Measurements from ENCODE around the gene CAP2.
A peak's percentile ranks its signal among the peaks of the same experiment; 100 is the strongest.
"Not testable (repeated sequence)": the region's sequence is repeated elsewhere in the genome, so short reads cannot be mapped to it uniquely, and the experiment has no call there.

CAP2 gene

GRCh38 chr6:17580518-17581048 lies 187.2 kb downstream of the CAP2 start:
- DNase-seq (ENCODE audit: low spot score), result peak; percentile 31

GRCh38 chr6:17581282-17581681 lies 187.9 kb downstream of the CAP2 start:
- DNase-seq (ENCODE audit: low spot score), result not testable (repeated sequence)

- peak; percentile 50 for DNase-seq (ENCODE audit: low spot score)
These were observed 190.4 kb downstream of the CAP2 start for GRCh38 chr6:17583811-17584210.

GRCh38 chr6:17584241-17584803 lies 190.9 kb downstream of the CAP2 start:
- DNase-seq (ENCODE audit: low spot score), result peak; percentile 62

- no peak for DNase-seq (ENCODE audit: low spot score)
These were observed 192.5 kb downstream of the CAP2 start for GRCh38 chr6:17585766-17586490.

GRCh38 chr6:17586623-17587022 lies 193.2 kb downstream of the CAP2 start:
- not testable (repeated sequence) for DNase-seq (ENCODE audit: low spot score)

GRCh38 chr6:17588011-17588410 lies 194.6 kb downstream of the CAP2 start:
- no peak for DNase-seq (ENCODE audit: low spot score)

GRCh38 chr6:17589406-17590096 lies 196.2 kb downstream of the CAP2 start:
- peak; percentile 65 for DNase-seq (ENCODE audit: low spot score)

GRCh38 chr6:17591287-17591686 lies 197.9 kb downstream of the CAP2 start:
- no peak for DNase-seq (ENCODE audit: low spot score)

- no peak for DNase-seq (ENCODE audit: low spot score)
These were observed 199.9 kb downstream of the CAP2 start for GRCh38 chr6:17593246-17593645.

- DNase-seq (ENCODE audit: low spot score), result no peak
These were observed 202.7 kb downstream of the CAP2 start for GRCh38 chr6:17596085-17596484.

GRCh38 chr6:17599877-17600526 lies 206.6 kb downstream of the CAP2 start, which contains the start of gene FAM8A1:
TSS of gene FAM8A1 (plus strand) at chr6:17600302. CDS start at chr6:17600410, 108 bp downstream.
- peak; percentile 89 for DNase-seq (ENCODE audit: low spot score)

GRCh38 chr6:17600527-17601385 lies 207.4 kb downstream of the CAP2 start:
- peak; percentile 36 for DNase-seq (ENCODE audit: low spot score)

GRCh38 chr6:17601386-17601703 lies 207.9 kb downstream of the CAP2 start:
- peak; percentile 20 for DNase-seq (ENCODE audit: low spot score)

- no peak for DNase-seq (ENCODE audit: low spot score)
These were observed 209.5 kb downstream of the CAP2 start for GRCh38 chr6:17602888-17603287.

- no peak for DNase-seq (ENCODE audit: low spot score)
These were observed 213.2 kb downstream of the CAP2 start for GRCh38 chr6:17606606-17607005.
